Thyroid gland (tissue), 4 donors: ENCODE results near the gene LDB2. TPM values are rescaled to one million over a fixed set of nuclear protein-coding genes. Genes with fewer than 3 reads are reported as not detected.

Source experiments
- DNase-seq, 2 donors: peaks; one replicate each; pipeline ENCODE4 v3.0.0-alpha.2; 2019
- H3K27ac ChIP-seq, 3 donors: fragments of 200-600 bp; sonication (generic); 1 replicate in 2 of 3; 2 replicates in 1 of 3; pipeline ENCODE4 v1.5.1; 2016 to 2019; ENCODE audit warnings: mild to moderate bottlenecking in 1 of 3, moderate library complexity in 1 of 3
- H3K27me3 ChIP-seq: fragments of 200-600 bp; sonication (generic); one replicate; pipeline ENCODE4 v1.5.1; 2019
- H3K36me3 ChIP-seq, 2 donors: fragments of 200-600 bp; sonication (generic); one replicate each; pipeline ENCODE4 v1.5.1; 2016 to 2019
- H3K4me1 ChIP-seq, 2 donors: fragments of 200-600 bp; sonication (generic); one replicate each; pipeline ENCODE4 v1.5.1; 2017 to 2019
- H3K4me3 ChIP-seq, 3 donors: fragments of 200-600 bp; sonication (generic); replicated peaks in 1 of 3; 1 replicate in 2 of 3; 2 replicates in 1 of 3; pipeline ENCODE4 v1.5.1; 2016; ENCODE audit warnings: mild to moderate bottlenecking in 1 of 3
- H3K9me3 ChIP-seq: fragments of 200-600 bp; sonication (generic); one replicate; pipeline ENCODE4 v1.5.1; 2017
- CTCF ChIP-seq, 6 experiments: fragments of 200-600 bp in 3 of 6; fragments of 450-650 bp in 3 of 6; sonication (generic) in 3 of 6; IDR thresholded peaks; one replicate each; pipeline ENCODE4 v1.5.1; 2016 to 2019; ENCODE audit warnings: antibody characterized with exemption in 6 of 6, mild to moderate bottlenecking in 2 of 6, inconsistent platforms in 1 of 6, moderate library complexity in 1 of 6
- POLR2A ChIP-seq, 2 donors: fragments of 450-650 bp; IDR thresholded peaks; one replicate each; pipeline ENCODE4 v1.6.1; 2017; ENCODE audit warnings: antibody characterized with exemption in 2 of 2, mild to moderate bottlenecking in 2 of 2, moderate library complexity in 1 of 2
- WGBS, 2 donors: methylation state at CpG; one replicate each; pipeline ENCODE4 v1.1.5; 2017; 5-methylcytosine and 5-hydroxymethylcytosine counted together
- intact Hi-C: fragments of 100-400 bp; cut with DNase I; formaldehyde crosslinking; loops from one replicate; pipeline ENCODE4 v1.15.1; 2023
- total RNA-seq, 4 donors: library from RNA; depleted of rRNA; stranded (reverse); fragments of >200 nt; gene quantifications; one replicate each; pipeline ENCODE4 v1.2.3, GENCODE V29; 2016

LDB2 gene
- total RNA-seq, 4 donors from 2014 or later: 19.9 to 71.5 (median 41.1) TPM

GRCh38 chr4:16593386-16593785 lies 305.1 kb downstream of the LDB2 start:
- Histone ChIP-seq H3K4me1 (peaks cover under 1 to 2% of the 10 kb centered on the region in 2 donors), H3K9me3 (no peaks in the 10 kb centered on the region), H3K36me3 (no peaks in the 10 kb centered on the region), H3K27ac (no peak overlapping the region), H3K27me3 (no peaks in the 10 kb centered on the region), H3K4me3 (no peak overlapping the region)
- no peak for DNase-seq
- 60 to 62% methylated on average over 4 of the region's 4 CpGs for WGBS, 2 donors
- TF ChIP-seq POLR2A (IDR thresholded peaks at IDR 0.05): no peak
- no peak for TF ChIP-seq CTCF (IDR thresholded peaks at IDR 0.05)
- intact Hi-C loops: no loop called here

- Histone ChIP-seq H3K4me1 (no peaks in the 10 kb centered on the region), H3K27me3 (no peaks in the 10 kb centered on the region), H3K9me3 (no peaks in the 10 kb centered on the region), H3K4me3 (no peak overlapping the region), H3K36me3 (no peaks in the 10 kb centered on the region), H3K27ac (no peak overlapping the region)
- no peak for TF ChIP-seq CTCF (IDR thresholded peaks at IDR 0.05)
- no peak for TF ChIP-seq POLR2A (IDR thresholded peaks at IDR 0.05)
- intact Hi-C loops: no loop called here
- 89 to 94% methylated on average over 3 of the region's 3 CpGs for WGBS, 2 donors
- DNase-seq: no peak
Observed at GRCh38 chr4:16591272-16591826, 307.1 kb downstream of the LDB2 start.

- Histone ChIP-seq H3K27ac (no peak overlapping the region), H3K4me1 (peaks cover 0 to 4% of the 10 kb centered on the region in 2 donors), H3K9me3 (no peaks in the 10 kb centered on the region), H3K27me3 (no peaks in the 10 kb centered on the region), H3K36me3 (no peaks in the 10 kb centered on the region), H3K4me3 (no peak overlapping the region)
- intact Hi-C loops: no loop called here
- TF ChIP-seq CTCF (IDR thresholded peaks at IDR 0.05) (no peak), POLR2A (IDR thresholded peaks at IDR 0.05) (no peak)
- no peak for DNase-seq
- WGBS, 2 donors: 68 to 69% methylated on average over 4 of the region's 4 CpGs
Observed at GRCh38 chr4:16590797-16591196, 307.6 kb downstream of the LDB2 start.

- H3K27ac ChIP-seq: no peak overlapping the region
Observed at GRCh38 chr4:16588651-16589050, 309.8 kb downstream of the LDB2 start.

DNA sequence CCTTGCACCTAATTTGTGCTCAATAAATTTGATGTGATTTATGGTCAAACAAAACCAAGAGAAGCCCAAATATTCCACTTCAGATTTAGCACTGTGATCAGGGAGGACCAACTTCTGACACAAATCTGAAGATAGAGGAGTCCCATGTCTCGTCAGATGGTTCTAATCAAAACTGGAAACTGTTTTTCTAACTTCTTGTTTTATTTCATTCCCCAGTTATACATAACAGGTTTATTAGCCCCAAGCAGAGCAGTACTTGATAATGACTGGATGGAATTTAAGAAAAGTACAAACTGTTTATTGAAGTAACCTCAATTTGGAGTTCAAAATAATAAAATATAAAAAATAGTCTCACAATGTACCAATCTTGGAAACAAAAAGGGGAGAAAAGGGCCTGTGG lies 310.3 kb downstream of the LDB2 start:
- Histone ChIP-seq H3K4me1 (peaks cover 0 to 5% of the 10 kb centered on the region in 2 donors), H3K36me3 (no peaks in the 10 kb centered on the region), H3K27ac (no peak overlapping the region), H3K27me3 (no peaks in the 10 kb centered on the region), H3K9me3 (no peaks in the 10 kb centered on the region), H3K4me3 (no peak overlapping the region)
- DNase-seq: no peak
- intact Hi-C loops: no loop called here
- WGBS, 2 donors: 88 to 98% methylated on average over 1 of the region's 1 CpG
- TF ChIP-seq POLR2A (IDR thresholded peaks at IDR 0.05) (no peak), CTCF (IDR thresholded peaks at IDR 0.05) (no peak)

More at GRCh38 chr4:16588651-16589050, 309.8 kb downstream of the LDB2 start:
- Histone ChIP-seq H3K36me3 (no peaks in the 10 kb centered on the region), H3K9me3 (no peaks in the 10 kb centered on the region), H3K4me1 (peaks cover 0 to 5% of the 10 kb centered on the region in 2 donors), H3K27me3 (no peaks in the 10 kb centered on the region), H3K4me3 (no peak overlapping the region)
- intact Hi-C loops: no loop called here
- TF ChIP-seq POLR2A (IDR thresholded peaks at IDR 0.05): no peak
- WGBS, 2 donors: 83 to 99% methylated on average over 6 of the region's 6 CpGs
- DNase-seq: no peak
